Effector memory CD8-positive, alpha-beta T cell (primary cell): ENCODE measurements around the gene PCDHGB5.
"Not testable (repeated sequence)": the region's sequence is repeated elsewhere in the genome, so short reads cannot be mapped to it uniquely, and the experiment has no call there.

Source experiments
- ATAC-seq: fragments of 150-1000 bp; cut with Tn5 transposase; replicated peaks from 2 replicates; pipeline ENCODE4 v1.10.0; 2021; ENCODE audit warnings: mild to moderate bottlenecking, moderate library complexity
- DNase-seq, 3 experiments: peaks; one replicate each; pipeline ENCODE4 v3.0.0; 2021
- H3K27ac Mint-ChIP-seq, 2 donors: one replicate each; pipeline ENCODE4 v1.8.0; 2022; ENCODE audit warnings: mild to moderate bottlenecking in 2 of 2, mixed read lengths in 2 of 2, moderate library complexity in 2 of 2
- H3K27me3 Mint-ChIP-seq, 2 donors: one replicate each; pipeline ENCODE4 v1.8.0; 2022; ENCODE audit warnings: mixed read lengths in 2 of 2
- H3K36me3 Mint-ChIP-seq: one replicate; pipeline ENCODE4 v1.8.0; 2022; ENCODE audit warnings: mild to moderate bottlenecking, moderate library complexity, mixed read lengths; ENCODE audit not compliant: insufficient read depth
- H3K4me1 Mint-ChIP-seq, 2 donors: one replicate each; pipeline ENCODE4 v1.8.0; 2022; ENCODE audit warnings: low read depth in 2 of 2, mixed read lengths in 2 of 2
- H3K4me3 Mint-ChIP-seq, 2 donors: one replicate each; pipeline ENCODE4 v1.8.0; 2022; ENCODE audit warnings: mild to moderate bottlenecking in 2 of 2, mixed read lengths in 2 of 2, moderate library complexity in 2 of 2
- H3K9me3 Mint-ChIP-seq, 2 donors: one replicate each; pipeline ENCODE4 v1.8.0; 2022; ENCODE audit warnings: mixed read lengths in 2 of 2
- total RNA-seq, 9 experiments: gene quantifications; one replicate each; lab custom pipeline; 2026; lab: John Stamatoyannopoulos, UW

Gene PCDHGB5
- total RNA-seq: 0.13 to 2.0 (median 0.99) reads per million in 9 experiments

DNA sequence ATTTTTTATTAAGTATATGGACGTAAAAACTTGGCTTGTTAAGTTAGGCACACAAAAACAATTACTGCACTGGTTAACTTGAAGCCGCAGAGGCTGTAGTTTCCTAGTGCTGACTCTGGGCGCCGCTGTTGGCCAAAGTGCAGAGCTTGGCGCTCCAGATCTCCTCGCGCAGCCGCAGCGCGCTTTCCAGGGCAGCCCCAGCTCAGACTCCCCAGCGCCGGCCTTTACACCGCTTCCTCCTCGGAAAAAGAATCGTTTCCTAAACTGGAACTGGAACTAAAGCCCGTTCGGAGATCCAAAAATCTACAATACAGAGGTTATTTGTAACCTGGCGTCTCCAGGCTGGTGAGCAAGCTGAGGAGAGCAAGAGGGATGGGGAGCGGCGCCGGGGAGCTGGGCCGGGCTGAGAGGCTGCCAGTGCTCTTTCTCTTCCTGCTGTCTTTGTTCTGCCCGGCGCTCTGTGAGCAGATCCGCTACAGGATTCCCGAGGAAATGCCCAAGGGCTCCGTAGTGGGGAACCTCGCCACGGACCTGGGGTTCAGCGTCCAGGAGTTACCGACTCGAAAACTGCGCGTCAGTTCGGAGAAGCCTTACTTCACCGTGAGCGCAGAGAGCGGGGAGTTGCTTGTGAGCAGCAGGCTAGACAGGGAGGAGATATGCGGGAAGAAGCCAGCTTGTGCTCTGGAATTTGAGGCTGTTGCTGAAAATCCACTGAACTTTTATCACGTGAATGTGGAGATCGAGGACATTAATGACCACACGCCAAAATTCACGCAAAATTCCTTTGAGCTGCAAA, at the start of gene PCDHGB5:
Gene PCDHGB5, plus strand, starts transcription at position 192 of the 796 bp plus-strand sequence. Its CDS starts 181 bp downstream, at position 373.
- not testable (repeated sequence) for H3K36me3 Mint-ChIP-seq, DNase-seq, H3K4me1 Mint-ChIP-seq, H3K9me3 Mint-ChIP-seq, H3K27ac Mint-ChIP-seq
- Mint-ChIP-seq H3K4me3 (peak within 1 kb of the TSS; percentile 31 to 53), H3K27me3 (peaks cover 44 to 77% of the 10 kb centered on the region in 2 donors)
- peak; percentile 77 for ATAC-seq

DNA sequence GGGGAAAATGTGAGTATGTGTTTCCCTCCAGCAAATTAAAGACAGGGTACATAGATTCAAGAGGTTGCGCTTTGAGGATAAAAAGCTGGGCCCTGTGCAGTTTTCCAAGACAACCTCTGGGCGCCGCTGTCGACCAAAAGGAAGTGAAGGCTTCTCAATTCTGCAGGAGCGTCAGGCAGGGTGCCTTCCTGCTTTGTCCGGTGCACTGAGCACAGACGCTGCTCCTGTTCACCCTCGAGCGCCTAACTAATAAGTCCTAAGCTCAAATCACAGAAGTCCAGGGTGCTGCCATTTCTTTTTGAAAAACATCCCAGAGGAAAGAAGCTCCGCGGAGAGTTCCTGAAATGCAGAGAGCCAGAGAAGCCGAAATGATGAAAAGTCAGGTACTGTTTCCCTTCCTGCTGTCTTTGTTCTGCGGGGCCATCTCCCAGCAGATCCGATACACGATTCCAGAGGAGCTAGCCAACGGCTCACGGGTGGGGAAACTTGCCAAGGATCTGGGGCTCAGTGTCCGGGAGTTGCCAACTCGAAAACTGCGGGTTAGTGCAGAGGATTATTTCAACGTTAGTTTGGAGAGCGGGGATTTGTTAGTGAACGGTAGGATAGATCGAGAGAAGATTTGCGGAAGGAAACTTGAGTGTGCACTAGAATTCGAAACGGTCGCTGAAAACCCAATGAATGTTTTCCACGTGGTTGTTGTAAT, 47.7 kb upstream of the PCDHGB5 start, which contains the start of gene PCDHGB1:
Gene PCDHGB1, plus strand, starts transcription at position 183 of the 703 bp plus-strand sequence. Its CDS starts 162 bp downstream, at position 345.
- no peak within 1 kb of the TSS for H3K27ac Mint-ChIP-seq
- DNase-seq (peak; percentile 18 to 37 (median 20)), ATAC-seq (peak; percentile 43)
- peaks cover 1 to 20% of the 10 kb centered on the region in 2 donors for H3K9me3 Mint-ChIP-seq
- peak within 1 kb of the TSS; percentile 58 to 68 for H3K4me3 Mint-ChIP-seq
- peaks cover 55 to 90% of the 10 kb centered on the region in 2 donors for H3K27me3 Mint-ChIP-seq
- peaks cover 3% of the 10 kb centered on the region for H3K36me3 Mint-ChIP-seq
- H3K4me1 Mint-ChIP-seq: peaks cover 5 to 6% of the 10 kb centered on the region in 2 donors

DNA sequence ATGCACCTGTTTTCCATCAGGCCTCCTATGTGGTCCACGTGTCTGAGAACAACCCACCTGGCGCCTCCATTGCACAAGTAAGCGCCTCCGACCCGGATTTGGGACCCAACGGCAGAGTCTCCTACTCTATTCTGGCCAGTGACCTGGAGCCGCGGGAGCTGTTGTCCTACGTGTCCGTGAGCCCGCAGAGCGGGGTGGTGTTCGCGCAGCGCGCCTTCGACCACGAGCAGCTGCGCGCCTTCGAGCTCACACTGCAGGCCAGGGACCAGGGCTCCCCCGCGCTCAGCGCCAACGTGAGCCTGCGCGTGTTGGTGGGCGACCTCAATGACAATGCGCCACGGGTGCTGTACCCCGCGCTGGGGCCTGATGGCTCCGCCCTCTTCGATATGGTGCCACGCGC, 46.2 kb upstream of the PCDHGB5 start:
- peaks cover 1 to 13% of the 10 kb centered on the region in 2 donors for H3K9me3 Mint-ChIP-seq
- peaks cover 3% of the 10 kb centered on the region for H3K36me3 Mint-ChIP-seq
- no peak overlapping the region for H3K4me3 Mint-ChIP-seq
- H3K27me3 Mint-ChIP-seq: peaks cover 64 to 90% of the 10 kb centered on the region in 2 donors
- ATAC-seq (no peak), DNase-seq (no peak)
- H3K27ac Mint-ChIP-seq: no peak overlapping the region
- H3K4me1 Mint-ChIP-seq: peaks cover 5 to 6% of the 10 kb centered on the region in 2 donors

DNA sequence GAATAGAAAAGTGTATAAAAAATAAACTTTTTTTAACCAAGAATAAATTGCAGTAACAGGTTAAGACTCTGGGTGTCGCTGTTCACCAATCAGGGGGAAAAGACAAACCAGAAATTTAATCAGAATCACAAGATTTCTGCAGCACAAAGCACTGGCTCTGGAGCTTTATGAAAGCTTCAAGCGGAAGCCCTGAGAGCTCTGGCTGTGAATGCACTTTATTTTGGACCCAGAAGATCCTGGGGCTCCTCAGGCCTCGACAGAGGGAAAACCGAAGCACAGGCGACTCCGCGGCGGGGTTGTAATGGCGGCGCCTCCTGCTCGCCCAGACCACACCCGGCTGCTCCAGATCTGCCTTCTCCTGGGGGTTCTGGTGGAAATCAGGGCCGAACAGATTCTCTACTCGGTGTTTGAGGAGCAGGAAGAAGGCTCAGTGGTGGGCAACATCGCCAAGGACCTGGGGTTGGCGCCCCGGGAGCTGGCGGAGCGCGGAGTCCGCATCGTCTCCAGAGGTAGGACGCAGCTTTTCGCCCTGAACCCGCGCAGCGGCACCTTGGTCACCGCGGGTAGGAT, 42.8 kb upstream of the PCDHGB5 start, which contains the start of gene PCDHGA4:
Gene PCDHGA4, plus strand, starts transcription at position 122 of the 570 bp plus-strand sequence. Its CDS starts 87 bp downstream, at position 209.
- Mint-ChIP-seq H3K9me3 (peaks cover 0 to 10% of the 10 kb centered on the region in 2 donors), H3K4me3 (peak within 1 kb of the TSS; percentile 40 to 56), H3K36me3 (no peaks in the 10 kb centered on the region), H3K4me1 (peaks cover 6 to 7% of the 10 kb centered on the region in 2 donors), H3K27ac (no peak within 1 kb of the TSS), H3K27me3 (peaks cover 49 to 92% of the 10 kb centered on the region in 2 donors)
- ATAC-seq: no peak
- no peak for DNase-seq

DNA sequence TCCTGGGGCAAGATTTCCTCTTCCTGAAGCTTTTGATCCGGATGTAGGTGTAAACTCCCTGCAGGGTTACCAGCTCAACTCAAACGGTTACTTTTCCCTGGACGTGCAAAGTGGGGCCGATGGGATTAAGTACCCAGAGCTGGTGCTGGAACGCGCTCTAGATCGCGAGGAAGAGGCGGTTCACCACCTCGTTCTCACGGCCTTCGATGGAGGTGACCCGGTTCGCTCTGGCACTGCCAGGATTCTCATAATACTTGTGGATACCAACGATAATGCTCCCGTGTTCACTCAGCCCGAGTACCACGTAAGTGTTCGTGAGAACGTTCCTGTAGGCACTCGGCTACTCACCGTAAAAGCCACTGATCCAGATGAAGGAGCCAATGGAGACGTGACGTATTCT, 42.1 kb upstream of the PCDHGB5 start:
- H3K27me3 Mint-ChIP-seq: peaks cover 49 to 92% of the 10 kb centered on the region in 2 donors
- DNase-seq: no peak
- peaks cover 0 to 7% of the 10 kb centered on the region in 2 donors for H3K9me3 Mint-ChIP-seq
- no peak for ATAC-seq
- H3K4me1 Mint-ChIP-seq: peaks cover 2 to 5% of the 10 kb centered on the region in 2 donors
- H3K27ac Mint-ChIP-seq: no peak overlapping the region
- H3K36me3 Mint-ChIP-seq: no peaks in the 10 kb centered on the region
- H3K4me3 Mint-ChIP-seq: no peak overlapping the region

DNA sequence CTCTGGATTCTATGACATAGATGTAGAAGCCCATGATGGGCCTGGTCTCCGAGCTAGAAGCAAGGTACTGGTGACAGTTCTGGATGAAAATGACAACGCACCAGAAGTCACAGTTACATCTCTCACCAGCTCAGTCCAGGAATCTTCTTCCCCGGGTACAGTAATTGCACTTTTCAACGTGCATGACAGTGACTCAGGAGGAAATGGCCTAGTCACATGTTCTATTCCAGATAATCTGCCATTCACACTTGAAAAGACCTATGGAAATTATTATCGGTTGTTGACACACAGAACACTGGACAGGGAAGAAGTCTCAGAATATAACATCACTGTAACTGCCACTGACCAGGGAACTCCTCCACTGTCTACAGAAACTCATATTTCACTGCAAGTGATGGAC, 41.6 kb upstream of the PCDHGB5 start:
- H3K9me3 Mint-ChIP-seq: peaks cover 0 to 7% of the 10 kb centered on the region in 2 donors
- peaks cover 50 to 92% of the 10 kb centered on the region in 2 donors for H3K27me3 Mint-ChIP-seq
- H3K27ac Mint-ChIP-seq: no peak overlapping the region
- peaks cover under 1% of the 10 kb centered on the region for H3K36me3 Mint-ChIP-seq
- H3K4me1 Mint-ChIP-seq: peaks cover 2 to 5% of the 10 kb centered on the region in 2 donors
- DNase-seq: no peak
- ATAC-seq: no peak
- H3K4me3 Mint-ChIP-seq: no peak overlapping the region

DNA sequence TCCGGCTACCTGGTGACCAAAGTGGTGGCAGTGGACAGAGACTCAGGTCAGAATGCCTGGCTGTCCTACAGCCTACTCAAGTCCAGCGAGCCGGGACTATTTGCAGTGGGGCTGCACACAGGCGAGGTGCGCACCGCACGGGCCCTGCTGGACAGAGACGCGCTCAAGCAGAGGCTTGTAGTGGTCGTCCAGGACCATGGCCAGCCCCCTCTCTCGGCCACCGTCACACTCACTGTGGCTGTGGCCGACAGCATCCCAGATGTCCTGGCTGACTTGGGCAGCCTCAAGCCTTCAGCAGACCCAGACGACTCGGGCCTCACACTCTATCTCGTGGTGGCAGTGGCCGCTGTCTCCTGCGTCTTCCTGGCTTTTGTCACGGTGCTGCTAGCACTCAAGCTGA, 40.8 kb upstream of the PCDHGB5 start:
- peaks cover 0 to 7% of the 10 kb centered on the region in 2 donors for H3K9me3 Mint-ChIP-seq
- ATAC-seq: no peak
- H3K36me3 Mint-ChIP-seq: peaks cover 7% of the 10 kb centered on the region
- peaks cover 51 to 96% of the 10 kb centered on the region in 2 donors for H3K27me3 Mint-ChIP-seq
- no peak overlapping the region for H3K4me3 Mint-ChIP-seq
- DNase-seq: no peak
- H3K4me1 Mint-ChIP-seq: peaks cover 2 to 5% of the 10 kb centered on the region in 2 donors
- no peak overlapping the region for H3K27ac Mint-ChIP-seq

DNA sequence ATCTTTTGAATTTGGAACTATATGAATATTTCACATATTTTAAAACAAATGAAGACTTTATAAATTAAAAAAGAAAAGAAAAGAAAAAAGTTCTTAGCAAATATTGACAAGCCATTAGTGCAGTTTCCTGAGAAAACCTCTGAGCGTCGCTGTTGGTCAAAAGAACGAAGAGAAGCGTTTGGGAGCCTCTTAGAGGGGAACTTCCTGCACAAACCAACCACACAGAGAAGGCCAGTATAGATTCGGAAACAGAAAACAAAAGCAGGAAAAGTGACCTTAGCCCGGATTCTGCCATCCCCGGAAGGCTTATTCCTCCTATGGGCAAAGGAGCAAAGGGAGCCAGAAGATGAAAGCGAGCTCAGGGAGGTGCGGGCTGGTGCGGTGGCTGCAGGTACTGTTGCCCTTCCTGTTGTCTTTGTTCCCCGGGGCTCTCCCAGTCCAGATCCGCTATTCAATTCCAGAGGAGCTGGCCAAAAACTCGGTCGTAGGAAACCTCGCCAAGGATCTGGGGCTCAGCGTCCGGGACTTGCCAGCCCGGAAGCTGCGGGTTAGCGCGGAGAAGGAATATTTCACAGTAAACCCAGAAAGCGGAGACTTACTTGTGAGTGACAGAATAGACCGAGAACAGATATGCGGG, 37.8 kb upstream of the PCDHGB5 start, which contains the start of gene PCDHGB2:
Gene PCDHGB2, plus strand, starts transcription at position 205 of the 637 bp plus-strand sequence. Its CDS starts 142 bp downstream, at position 347.
- DNase-seq: peak in 1 of 3 experiments; percentile 20
- peaks cover 2 to 9% of the 10 kb centered on the region in 2 donors for H3K4me1 Mint-ChIP-seq
- peak; percentile 54 for ATAC-seq
- peaks cover 59 to 95% of the 10 kb centered on the region in 2 donors for H3K27me3 Mint-ChIP-seq
- H3K9me3 Mint-ChIP-seq: peaks cover 0 to 15% of the 10 kb centered on the region in 2 donors
- peak within 1 kb of the TSS; percentile 65 to 80 for H3K4me3 Mint-ChIP-seq
- peak within 1 kb of the TSS; percentile 44 to 47 for H3K27ac Mint-ChIP-seq
- H3K36me3 Mint-ChIP-seq: peaks cover 13% of the 10 kb centered on the region

DNA sequence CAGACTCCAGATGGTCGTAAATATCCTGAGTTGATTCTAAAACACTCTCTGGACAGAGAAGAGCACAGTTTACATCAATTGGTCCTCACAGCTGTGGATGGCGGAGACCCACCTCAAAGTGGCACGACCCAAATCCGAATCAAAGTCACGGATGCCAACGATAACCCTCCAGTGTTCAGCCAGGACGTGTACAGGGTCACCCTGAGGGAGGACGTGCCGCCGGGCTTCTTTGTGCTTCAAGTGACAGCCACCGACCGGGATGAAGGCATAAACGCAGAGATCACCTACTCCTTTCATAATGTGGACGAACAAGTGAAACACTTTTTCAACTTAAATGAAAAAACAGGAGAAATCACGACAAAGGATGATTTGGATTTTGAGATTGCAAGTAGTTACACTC, 37.1 kb upstream of the PCDHGB5 start:
- peaks cover 0 to 15% of the 10 kb centered on the region in 2 donors for H3K9me3 Mint-ChIP-seq
- H3K36me3 Mint-ChIP-seq: peaks cover 16% of the 10 kb centered on the region
- H3K4me3 Mint-ChIP-seq: peak overlapping the region in 1 of 2 donors; percentile 80
- no peak for DNase-seq
- ATAC-seq: no peak
- H3K27ac Mint-ChIP-seq: no peak overlapping the region
- peaks cover 60 to 95% of the 10 kb centered on the region in 2 donors for H3K27me3 Mint-ChIP-seq
- H3K4me1 Mint-ChIP-seq: peaks cover 2 to 9% of the 10 kb centered on the region in 2 donors

DNA sequence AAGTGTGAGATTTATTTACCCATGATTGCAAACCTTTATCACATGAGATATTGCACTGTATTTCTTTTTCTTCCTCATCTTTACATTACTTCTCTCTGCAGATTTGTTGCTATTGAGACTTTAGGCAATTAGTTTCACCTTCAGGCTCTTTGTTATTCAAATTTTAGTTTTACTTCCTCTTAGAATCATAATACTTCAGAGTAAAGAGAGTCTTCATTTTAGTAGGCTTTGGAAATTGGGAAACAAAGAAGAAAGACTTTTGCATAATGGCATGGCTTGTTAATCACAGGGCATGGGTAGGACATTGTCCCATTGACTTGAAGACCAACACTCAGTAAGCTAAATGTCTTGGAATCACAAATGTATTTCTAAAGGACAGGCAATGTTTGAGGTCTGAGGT, 35.0 kb upstream of the PCDHGB5 start:
- Mint-ChIP-seq H3K4me1 (peaks cover 2 to 9% of the 10 kb centered on the region in 2 donors), H3K4me3 (no peak overlapping the region), H3K9me3 (peaks cover 0 to 15% of the 10 kb centered on the region in 2 donors), H3K36me3 (peaks cover 19% of the 10 kb centered on the region), H3K27me3 (peaks cover 52 to 90% of the 10 kb centered on the region in 2 donors), H3K27ac (no peak overlapping the region)
- DNase-seq (no peak), ATAC-seq (no peak)

DNA sequence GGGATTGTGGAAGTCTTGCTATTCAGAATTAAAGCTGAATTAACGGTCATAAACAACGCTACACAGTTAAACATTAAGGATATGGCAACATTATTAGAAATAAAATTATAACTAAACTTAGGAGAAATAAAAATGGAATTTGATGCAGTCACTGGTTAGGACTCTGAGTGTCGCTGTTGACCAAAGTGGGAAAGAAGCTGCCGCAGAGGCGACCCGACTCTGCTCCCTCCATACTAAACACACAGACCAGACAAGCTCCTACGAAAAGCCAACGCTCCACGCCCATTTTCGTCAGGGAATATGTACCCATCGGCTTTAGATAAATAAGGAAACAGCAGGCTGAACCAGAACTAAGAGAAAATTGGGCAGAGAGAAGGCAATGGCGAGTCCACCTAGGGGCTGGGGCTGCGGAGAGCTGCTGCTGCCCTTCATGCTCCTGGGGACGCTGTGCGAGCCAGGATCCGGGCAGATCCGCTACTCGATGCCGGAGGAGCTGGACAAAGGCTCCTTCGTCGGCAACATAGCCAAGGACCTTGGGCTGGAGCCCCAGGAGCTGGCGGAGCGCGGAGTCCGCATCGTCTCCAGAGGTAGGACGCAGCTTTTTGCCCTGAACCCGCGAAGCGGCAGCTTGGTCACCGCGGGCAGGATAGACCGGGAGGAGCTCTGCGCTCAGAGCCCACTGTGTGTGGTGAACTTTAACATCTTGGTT, 33.6 kb upstream of the PCDHGB5 start, which contains the start of gene PCDHGA5:
Gene PCDHGA5, plus strand, starts transcription at position 211 of the 709 bp plus-strand sequence. Its CDS starts 169 bp downstream, at position 380.
- Mint-ChIP-seq H3K4me3 (no peak within 1 kb of the TSS), H3K4me1 (peaks cover 2 to 9% of the 10 kb centered on the region in 2 donors), H3K27ac (no peak within 1 kb of the TSS), H3K27me3 (peaks cover 51 to 89% of the 10 kb centered on the region in 2 donors), H3K9me3 (peaks cover 0 to 15% of the 10 kb centered on the region in 2 donors), H3K36me3 (peaks cover 19% of the 10 kb centered on the region)
- ATAC-seq (no peak), DNase-seq (no peak)
